SU-DHL-6 (cell line): Measurements from ENCODE around the gene PITX3.

Experiments
- EZH2phosphoT487 ChIP-seq: fragments of 200-600 bp; sonication (generic), shearing (Covaris generic); conservative IDR thresholded peaks from 2 replicates; pipeline ENCODE4 v1.6.1; 2018; ENCODE audit warnings: mild to moderate bottlenecking, antibody characterized with exemption, low read length, moderate library complexity, mixed read lengths
- TF ChIP-seq, protein P1 (sequence below): fragments of 200-600 bp; sonication (generic); IDR thresholded peaks from one replicate; pipeline ENCODE4 v1.5.1; 2017; ENCODE audit warnings: antibody characterized with exemption, mild to moderate bottlenecking, low read length, moderate library complexity; ENCODE audit not compliant: insufficient read depth, poor library complexity, severe bottlenecking

DNA sequence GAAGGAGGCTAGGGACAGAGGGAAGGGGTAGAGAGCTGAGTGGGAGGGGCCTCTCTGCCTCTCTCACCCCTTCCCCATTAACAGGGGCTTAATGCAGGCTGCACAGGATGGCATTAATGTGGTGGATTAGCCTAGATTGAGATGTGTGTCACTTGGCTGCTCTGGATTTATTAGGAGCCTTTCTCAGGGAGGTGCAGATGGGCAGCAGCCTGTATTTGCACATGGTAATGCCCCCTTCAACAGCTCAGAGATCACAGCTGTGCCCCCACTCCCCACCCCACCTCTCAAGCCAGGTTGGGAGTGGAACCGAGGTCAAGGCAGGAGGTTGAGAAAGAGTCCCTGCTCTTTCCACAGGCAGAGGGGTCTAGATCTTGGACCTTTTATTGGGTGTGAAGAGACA lies 7.3 kb downstream of the PITX3 start:
- TF ChIP-seq, protein P1, sequence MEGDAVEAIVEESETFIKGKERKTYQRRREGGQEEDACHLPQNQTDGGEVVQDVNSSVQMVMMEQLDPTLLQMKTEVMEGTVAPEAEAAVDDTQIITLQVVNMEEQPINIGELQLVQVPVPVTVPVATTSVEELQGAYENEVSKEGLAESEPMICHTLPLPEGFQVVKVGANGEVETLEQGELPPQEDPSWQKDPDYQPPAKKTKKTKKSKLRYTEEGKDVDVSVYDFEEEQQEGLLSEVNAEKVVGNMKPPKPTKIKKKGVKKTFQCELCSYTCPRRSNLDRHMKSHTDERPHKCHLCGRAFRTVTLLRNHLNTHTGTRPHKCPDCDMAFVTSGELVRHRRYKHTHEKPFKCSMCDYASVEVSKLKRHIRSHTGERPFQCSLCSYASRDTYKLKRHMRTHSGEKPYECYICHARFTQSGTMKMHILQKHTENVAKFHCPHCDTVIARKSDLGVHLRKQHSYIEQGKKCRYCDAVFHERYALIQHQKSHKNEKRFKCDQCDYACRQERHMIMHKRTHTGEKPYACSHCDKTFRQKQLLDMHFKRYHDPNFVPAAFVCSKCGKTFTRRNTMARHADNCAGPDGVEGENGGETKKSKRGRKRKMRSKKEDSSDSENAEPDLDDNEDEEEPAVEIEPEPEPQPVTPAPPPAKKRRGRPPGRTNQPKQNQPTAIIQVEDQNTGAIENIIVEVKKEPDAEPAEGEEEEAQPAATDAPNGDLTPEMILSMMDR = no peak
- TF ChIP-seq EZH2phosphoT487 = no peak
